Right hindlimb (tissue), 1 donor: Measurements from ENCODE around the gene CDYL2.

Experiments
- DNase-seq: peaks from one replicate; pipeline ENCODE4 v3.0.0-alpha.2; 2018

Gene CDYL2

DNA sequence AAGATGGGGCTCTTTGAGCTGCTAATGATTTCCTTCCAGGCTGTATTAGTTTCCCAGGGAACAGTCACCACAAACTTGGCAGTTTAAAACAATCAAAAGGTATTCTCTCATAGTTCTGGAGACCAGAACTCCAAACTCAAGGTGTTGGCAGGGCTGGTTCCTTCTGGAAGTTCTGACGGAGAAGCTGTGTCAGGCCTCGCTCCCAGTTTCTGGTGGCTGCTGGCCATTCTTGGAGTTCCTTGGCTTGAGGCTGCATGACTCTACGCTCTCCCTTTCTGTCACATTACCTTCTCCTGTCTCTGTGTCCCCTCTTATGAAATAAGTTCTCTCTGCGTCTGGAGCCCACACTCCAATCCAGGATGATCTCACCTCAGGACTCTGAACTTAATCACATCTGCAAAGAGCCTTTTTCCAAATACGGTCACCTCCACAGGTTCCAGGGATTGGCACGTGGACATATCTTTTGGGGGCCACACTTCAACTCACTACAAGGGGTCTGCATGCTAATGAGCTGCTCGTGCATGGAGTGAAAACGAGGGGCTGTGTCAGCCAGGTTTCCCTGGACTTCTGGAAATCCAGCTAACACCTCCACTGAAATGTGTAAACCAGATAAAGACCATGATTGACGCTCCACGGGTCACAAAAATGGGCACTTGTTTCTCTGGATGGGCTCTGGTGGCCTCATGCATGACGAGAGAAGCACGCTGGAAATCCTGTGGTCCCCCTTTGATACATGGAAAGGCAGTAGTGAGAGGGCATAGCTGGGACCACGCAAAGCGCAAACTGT, 185.3 kb downstream of the CDYL2 start:
- no peak for DNase-seq

DNA sequence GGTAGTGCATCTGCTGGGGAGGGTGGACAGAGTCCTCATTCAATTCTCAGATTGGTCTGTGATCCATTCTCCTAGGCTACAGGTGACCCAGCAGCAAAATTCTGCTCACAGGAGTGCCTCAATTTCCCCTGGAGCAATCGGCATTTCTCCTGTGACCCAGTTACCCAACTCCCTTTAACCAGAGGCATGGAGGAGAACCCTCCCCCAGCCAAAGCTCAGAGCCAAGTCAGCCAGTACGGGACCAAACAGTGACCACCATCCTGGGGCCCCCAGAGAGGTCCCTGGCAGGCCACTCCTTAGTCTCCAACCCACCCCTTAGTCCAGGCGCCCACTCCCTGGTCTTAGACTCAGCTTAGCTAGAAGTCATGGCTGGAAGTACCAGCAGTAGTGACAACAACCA, 188.0 kb downstream of the CDYL2 start:
- DNase-seq, result no peak

DNA sequence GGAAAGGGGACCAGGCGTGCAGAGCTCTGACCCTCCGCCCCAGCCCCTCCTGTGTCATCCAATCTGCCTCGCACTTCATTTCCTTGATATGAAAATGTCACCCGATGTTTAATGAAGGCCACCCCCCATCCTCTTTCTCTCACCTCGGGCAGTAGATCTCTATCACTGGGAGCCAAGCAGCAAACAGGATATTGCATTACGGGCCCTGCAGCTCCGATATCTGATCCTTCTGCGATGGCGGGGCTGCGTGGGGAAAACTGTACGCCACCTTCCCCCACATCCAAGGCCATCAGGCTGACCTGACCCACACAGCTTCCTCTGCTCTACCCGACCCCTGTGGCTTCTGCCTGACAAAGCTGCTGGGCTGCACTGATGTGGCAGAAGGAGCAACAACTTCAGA, 188.7 kb downstream of the CDYL2 start:
- no peak for DNase-seq

DNA sequence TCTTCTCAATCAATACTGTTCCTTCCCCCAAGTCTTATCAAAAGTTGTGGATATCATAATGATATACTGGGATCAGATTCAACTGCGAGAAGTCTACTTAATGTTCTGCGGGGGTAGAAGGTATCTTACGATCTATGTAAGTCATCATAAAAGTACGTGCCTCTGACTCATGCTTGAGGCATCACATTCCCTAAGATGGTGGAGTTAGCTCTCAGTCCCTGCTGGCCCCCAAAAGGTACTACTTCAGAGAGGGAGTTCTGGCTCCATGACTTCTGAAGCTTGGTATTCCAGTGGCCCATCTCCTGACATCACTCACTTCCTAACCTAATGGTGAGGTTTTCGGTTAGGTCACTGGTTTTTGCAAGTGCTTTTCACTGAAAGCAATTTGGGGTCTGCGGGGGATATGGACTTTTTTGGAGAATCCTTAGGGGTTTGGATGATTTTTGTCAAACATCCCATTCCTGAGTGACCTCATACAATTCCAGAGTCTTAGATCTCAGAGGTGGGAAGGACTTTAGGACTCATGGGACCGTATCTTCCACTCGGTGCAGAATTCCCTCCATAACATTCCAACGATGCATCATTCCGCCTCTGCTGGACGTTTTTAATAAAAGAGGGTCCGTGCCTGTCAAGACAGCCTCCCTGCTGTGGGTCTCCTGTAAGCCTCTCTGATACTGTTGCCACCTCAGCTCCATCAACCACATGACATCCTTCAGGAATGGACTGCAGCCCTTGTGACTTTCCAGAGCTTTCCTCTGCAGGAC, 189.3 kb downstream of the CDYL2 start:
- no peak for DNase-seq

DNA sequence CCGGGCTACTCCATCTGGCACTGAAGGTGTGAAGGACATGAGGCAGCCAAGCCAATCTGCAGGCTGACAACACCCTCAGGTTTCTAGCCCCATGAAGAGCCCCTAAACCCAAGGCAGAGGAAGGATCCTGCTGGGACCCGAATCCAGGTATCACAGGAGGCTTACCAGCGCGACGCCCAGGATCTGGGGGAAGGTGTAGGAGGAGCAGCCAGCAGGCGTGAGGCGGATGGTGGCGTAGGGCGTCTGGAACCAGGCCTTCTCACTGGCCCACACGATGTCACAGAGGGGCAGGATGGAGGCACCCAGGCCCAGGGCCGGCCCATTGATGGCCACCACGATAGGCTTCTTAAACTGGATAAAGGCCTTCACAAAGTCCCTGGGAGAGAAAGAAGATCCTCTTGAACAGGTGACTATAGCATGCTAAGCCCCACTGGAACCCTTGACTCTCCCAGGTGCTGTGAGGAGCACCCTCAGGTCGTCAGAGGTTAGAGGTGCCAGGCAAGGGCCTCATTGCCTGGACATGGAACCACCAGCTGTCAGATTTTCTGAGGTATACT, 191.9 kb downstream of the CDYL2 start:
- DNase-seq, result no peak

DNA sequence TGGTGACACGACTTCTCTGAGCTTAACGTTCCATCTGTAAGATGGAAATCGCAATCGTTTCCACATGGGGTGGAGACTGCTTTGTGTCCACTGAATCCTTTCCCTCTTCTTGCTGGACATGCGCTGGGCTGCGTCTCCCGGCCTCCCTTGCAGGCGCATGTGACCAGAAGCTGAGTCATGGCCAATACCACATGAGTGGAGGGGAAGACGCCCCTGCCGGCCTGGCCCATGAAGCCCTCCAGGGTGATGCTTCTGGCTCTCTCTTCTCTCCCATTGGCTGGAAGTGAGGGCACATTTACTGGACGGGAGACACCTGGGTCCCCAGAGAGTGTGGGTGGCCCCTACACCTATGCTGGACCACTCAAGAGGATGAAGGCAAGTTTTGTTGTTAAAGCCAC, 192.5 kb downstream of the CDYL2 start:
- DNase-seq, result no peak

DNA sequence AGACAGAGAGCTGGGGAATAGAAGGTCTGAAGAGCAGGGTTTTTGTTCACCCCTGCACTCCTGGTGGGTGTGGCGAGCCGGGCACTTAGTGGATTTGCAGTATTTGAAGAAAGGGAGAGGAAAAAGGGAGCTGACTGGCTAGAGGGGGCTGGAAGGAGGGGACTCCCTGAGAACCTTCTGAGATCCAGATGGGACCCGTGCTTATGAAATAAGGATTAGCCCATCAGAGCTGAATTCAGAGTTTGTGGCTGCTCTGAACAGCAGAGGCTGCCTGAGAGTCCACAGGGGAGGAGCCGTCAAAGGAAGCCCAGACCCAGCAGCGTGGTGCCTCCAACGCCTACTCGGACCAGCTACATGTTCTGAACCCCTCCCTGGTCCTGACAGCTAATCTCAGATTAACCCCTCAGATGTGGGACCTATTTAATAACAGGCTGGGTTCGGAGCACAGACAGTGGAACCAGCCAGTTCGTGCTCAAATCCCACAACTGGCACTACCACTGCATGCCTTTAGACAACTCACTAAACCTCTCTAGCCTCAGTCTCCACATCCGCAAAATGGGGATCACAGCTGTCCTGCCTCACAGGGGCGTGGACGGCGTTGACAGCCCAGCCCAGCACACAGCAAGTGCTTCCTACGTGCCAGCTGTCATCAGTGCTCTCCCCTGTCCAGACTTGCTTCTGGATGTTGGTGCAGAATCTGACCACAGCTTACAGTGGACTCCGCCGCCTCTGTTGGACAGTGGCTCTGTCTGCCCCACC, 193.0 kb downstream of the CDYL2 start:
- DNase-seq, result no peak

DNA sequence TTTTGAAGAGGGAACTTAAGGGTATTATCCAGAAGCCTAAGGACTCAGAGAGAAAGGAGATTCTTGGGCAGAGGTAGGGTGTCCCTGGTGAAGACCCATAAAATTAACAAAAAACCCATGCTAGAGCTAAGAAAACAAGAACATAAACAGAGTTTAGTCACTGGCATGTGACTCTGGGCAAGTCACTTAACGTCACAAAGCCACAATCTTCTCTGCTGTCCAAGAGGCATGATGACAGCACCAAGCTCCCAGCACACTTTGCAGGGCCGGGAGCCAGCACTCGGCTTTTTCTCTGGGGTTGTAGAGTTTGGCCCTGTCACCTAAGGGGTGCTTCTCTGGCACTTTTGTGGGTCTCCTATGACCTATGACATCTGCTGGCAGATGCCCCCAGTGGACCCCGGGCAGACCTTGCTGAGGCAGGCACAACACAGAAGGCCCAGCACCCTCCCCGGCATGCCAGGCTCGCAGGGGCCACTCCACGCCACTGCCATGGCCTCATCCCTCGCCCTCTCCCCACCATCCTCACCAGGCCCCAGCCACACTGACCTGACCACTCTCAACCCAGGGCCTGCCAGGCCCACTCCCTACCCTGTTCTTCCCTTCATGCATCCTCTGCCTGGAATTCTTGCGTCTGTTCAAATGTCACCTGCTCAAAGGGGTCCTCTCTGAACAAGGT, 193.8 kb downstream of the CDYL2 start:
- DNase-seq, result no peak

DNA sequence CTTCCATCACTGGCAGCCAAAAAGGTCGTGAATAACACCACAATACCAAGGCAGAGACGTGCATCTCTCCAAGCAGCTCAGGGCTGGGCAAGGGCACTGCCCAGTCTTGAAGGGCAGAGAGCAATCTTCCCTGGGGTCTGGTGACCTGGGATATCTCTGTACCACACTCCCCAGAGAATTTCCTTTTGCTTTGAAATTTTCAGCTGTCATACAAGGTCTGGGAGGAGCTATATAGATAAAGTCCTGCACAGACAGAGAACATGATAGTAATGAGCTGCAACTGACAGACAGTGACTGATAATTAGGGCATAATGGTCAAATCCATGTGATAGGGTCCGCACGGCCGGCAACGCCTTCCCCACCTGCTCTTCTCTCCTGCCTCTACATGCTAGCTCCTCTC, 195.5 kb downstream of the CDYL2 start:
- DNase-seq, result no peak

DNA sequence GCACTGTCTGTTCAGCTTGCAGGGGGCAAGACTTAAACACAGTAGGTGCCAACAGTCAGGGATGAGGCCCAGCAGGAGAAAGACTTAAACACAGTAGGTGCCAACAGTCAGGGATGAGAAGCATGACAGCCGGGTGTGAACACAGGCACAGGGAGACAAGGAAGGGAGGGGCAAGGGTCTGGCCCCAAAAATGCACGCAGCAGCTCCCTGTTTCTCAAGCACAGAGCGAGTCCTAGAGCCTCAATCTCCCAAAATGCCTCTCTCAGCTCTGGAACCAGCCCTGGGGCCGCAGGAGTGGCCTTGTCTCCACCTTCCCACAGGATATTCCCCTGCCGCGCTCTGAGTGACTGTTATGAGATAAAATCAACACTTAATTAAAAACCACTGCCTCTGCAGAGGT, 197.2 kb downstream of the CDYL2 start:
- DNase-seq, result no peak

DNA sequence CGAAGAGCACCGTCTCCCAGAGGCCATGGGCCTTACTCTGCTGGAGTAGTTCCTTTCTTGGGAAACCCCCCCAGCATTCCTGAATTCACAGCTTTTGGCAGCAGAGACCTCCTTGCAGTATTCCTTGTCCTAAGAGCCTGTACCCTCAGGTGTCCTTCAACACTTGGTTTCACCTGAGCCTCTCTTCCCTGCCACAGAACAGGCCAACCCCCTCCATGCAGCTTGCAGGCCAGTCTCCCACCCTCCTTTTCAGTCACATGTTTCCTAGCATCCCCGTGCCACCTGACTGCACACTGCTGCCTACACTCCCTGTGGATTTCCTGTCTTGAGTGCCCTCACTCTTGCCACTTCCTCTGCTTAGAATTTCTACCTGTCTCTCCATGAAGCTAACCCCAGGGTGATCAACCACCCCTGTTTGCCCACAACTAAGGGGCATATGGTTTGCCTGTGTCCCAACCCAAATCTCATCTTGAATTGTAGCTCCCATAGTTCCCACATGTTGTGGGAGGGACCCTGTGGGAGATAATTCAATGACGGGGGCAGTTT, 198.1 kb downstream of the CDYL2 start:
- DNase-seq, result no peak

DNA sequence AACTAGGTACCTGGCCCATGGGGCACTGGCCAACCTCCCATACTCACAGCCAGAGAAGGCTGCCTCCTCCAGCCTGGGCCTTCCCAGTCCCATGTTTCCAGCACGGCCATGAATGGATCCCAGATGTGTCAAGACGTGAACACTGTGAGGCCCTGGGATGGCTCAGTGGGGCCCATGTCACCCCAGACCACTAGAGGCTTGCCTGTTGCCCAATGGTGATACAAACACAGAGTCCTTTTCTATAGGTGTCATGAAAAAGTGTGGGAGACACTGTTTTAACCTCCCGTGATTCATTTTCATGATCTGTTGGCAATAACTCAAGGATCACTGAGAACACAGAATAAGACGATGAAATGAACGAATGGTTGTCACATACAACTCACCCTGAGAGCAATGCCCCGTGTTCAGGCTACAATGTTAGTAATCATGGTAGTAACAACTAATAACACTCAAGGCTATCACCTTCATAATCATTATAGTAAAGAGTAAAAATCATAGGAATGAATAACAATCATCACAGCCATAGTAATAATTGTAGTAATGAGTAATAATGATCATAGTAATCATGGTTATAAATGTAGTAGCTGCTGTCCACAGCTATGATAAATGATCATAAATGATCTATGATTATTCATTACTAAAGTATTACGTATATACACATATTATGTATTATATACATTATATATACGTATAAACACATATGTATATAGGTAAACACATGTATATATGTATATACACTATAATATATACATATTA, 199.6 kb downstream of the CDYL2 start:
- no peak for DNase-seq

DNA sequence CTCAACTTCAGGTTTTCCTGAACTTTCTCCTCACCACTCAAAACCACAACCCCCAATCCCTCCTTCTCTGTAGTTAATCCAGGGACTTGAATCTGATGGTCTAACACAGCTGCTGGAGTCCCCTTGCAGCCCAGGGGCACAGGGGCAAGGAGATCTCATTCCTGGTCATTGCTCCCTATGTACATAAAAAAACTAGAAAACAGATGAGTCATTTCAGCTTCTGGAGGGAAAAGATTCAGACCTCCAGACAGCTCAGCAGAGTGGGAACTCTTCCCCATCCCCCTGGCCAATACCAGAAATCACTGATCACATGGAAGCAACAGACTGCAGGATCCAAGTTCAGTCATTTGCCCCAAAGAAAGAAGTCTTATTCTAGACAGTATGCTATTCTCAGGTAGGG, 201.5 kb downstream of the CDYL2 start:
- DNase-seq, result no peak

DNA sequence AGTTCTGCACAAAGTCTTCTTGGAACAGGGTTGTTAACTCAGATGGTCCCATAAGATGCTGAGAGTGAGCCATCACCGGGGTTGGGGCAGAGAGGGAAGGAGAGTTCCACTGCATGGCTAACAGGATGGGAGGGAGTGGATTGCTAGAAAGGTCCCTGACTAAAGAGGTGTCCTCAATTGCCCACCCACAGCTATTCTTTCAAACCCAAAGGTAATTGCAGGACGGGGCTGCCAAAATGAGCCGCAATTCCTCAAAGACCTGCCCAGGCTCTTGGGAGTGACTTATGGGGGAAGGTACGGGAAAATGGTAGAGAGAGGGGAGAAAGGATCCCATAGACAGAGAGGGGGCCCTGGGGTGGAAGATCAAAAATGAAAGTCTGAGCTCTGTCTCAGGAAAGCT, 203.2 kb downstream of the CDYL2 start:
- no peak for DNase-seq

DNA sequence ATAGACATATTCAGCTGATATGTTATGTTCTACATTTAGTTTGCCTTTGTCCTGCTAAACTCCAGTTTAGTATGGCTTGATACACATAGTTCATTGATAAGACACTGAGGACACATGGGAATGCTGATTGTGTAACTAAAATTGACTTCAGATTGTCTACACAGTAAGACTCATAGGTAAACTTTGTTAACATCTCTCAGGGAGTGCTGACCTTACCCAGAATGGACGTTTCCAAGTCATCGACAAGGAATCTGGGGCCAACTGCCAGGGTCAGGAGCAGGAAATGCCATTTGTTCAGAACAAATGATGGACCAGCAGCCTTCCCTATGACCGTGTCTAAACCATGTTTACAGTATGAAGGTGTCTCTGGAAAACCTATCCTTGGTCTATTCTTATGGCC, 204.9 kb downstream of the CDYL2 start:
- no peak for DNase-seq

DNA sequence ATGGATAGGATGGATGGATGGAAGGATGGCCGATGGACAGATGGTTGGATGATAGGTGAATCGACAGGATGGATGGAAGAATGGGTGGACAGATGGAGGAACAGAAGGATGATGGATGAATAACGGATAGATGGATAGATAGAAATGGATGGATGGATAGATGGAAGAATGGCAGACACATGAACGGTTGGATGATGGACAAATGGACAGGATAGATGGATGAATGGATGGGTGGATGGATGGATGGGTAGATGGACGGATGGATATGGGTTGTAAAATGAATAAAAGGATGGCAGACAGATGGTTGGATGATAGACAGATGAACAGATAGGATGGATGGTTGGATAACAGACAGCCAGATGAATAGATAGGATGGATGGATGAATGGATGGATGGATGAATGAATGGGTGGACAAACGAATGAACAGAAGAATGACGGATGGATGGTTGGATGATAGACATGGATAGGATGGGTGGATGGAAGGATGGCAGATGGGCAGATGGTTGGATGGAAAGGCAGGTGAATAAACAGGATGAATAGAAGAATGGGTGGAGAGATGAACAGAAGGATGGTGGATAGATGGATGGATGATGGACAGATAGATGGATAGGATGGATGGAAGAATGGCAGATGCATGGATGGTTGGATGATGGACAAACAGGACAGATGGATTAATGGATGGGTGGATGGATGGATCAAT, 207.7 kb downstream of the CDYL2 start:
- no peak for DNase-seq

DNA sequence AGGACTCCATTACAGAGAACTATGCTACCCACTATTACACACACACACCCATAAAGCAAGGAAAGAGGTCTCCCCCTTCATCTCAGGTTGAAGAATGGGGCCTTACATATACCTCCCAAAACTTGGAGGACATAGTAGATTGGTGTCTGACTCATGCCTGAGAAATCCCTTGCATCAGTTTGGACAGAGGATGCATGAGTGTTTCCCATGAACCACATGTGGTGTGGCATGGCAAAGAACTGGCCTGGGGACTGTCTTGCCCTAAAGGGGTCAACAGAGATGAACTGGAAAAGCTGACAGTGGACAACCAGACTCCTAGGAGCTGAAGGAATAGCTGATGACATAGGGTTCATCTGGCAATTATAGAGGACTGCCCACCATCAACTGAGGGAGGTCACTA, 209.6 kb downstream of the CDYL2 start:
- DNase-seq, result no peak

DNA sequence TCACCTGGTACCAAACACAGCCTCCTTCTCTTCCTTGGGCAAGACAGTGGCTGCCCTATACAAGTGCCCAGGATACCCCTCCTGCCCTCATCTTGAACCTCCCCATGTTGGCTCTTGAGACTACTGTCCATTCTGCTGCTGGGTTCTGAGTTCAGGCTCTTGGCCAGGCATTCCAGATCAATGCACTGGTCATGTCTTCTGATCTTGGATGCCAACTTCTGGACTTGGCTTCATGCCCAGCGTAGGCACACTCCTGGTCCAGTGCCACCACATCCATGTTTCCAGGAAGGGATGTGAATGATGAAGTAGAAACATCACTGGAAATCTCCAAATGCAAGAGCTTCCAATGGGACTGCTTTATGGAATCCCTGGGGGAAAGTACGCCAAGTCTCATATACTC, 212.1 kb downstream of the CDYL2 start:
- no peak for DNase-seq

DNA sequence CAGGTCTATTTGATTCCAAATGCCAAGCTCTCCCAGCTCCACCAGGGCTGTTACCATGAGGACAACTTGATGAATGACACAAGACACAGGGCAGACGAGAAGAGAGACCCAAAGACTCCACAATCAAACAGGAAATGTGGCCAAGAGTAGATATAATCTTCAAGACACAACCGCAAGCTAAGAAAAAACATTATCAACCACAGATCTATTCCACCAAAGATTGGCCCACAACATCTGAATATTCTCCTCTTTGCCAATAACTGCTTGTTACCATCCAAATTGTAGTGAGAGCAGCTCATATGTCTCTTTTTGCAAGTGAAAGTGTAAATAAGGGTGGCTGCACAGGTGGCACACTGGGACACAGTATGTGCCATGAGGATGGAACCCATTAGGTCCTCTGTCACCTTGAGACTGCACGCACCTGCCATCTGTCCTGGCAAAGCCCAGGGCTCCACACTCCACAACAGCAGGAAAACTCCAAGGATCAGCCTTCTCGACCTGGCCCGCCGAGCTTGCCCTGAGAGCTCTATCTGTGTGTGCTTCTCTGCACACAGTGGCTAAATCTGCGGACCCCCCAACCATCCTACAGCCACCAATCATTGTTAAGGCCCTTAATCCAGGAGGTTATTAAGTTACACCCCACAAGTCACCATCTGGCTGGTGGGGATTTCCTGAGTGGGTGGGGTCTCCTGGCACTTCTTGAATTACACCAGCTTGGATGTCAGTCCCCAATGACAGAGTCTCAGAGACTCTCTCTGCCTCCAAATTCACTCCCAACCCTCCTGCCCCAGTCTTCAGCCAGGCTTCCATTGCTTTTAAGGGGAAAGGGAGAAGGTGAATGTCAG, 213.1 kb downstream of the CDYL2 start:
- DNase-seq, result peak; percentile 23

DNA sequence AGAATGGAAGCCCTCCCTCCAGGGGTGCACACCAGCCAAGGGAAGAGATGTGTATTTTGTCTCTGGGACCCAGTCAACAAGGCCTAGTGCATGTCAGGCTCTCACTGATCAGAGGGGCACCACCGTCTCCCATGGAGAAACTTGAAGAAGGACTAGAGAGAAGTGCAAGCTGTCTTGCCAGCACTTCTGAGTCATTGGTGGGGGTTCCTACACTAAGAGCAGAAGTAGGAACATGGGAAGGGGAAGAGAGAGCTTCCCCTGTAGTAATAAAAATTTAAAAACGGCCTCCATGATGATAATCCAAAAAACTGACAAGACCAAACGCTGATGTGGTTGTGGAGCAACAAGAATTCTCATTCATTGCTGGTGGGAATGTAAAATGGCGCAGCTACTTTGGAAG, 217.3 kb downstream of the CDYL2 start:
- no peak for DNase-seq
